CD4-positive, alpha-beta T cell treated with Interleukin-6 at 100 ng/mL for 8 hours (primary cell): Measurements from ENCODE around the gene ZNF181.
"Not testable (repeated sequence)": the region's sequence is repeated elsewhere in the genome, so short reads cannot be mapped to it uniquely, and the experiment has no call there.

Experiments
- DNase-seq: peaks from one replicate; pipeline ENCODE4 v3.0.0-alpha.2; 2020; ENCODE audit warnings: mixed read lengths, low spot score

Gene ZNF181

DNA sequence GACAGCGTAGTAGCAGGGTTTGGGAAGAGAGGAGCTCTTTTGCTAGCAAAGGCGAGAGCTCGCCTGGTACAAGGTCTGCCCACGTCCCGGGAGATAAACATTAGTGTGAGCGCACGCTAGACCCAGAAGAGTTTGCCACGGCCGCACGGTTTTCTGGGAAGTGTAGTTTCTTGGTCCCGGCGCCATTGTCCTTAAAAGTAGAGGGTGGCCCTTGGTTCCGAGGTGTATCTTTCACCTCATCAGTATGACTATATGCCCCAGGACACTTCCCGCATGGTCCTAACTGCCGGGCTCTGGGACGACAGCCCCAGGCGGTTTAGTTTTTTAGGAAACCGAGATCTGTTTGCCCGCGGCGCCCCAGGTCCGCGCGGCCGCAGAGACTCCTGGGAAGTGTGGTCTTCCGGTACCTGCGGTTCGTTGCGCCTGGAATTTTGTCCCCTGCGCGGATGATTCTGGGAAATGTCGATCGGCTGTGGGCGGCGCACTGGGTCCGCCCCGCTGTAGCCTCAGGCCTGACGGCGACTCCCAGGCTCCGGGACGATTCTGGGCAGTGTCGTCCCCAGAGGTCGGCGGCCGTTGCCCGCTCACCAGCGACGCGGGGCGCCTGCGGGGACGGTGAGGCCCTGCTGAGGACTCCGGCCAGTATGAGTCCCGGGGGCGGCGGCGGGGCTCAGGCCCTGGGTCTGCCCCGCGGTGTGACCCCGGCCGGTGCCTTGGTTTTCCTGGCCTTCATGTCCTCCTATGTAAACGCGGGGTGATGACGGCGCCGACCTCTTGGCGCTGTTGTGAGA lies at the start of gene ZNF181:
TSS of gene ZNF181 (plus strand) at position 498 of the 791 bp plus-strand sequence. CDS start 795 bp downstream, outside the sequence.
- peak; percentile 75 for DNase-seq

DNA sequence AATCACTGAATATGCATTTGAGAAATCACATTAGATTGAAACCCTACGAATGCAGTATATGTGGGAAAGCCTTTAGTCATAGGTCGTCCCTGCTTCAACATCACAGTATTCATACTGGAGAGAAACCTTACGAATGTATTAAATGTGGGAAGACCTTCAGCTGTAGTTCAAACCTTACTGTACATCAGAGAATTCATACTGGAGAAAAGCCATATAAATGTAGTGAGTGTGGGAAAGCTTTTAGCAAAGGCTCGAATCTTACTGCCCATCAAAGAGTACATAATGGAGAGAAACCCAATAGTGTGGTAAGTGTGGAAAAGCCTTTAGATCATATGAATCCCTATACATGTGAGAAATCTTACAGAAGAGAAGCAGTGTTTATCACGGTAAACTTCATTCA lies 48.8 kb upstream of the ZNF181 start:
- DNase-seq, result not testable (repeated sequence)

DNA sequence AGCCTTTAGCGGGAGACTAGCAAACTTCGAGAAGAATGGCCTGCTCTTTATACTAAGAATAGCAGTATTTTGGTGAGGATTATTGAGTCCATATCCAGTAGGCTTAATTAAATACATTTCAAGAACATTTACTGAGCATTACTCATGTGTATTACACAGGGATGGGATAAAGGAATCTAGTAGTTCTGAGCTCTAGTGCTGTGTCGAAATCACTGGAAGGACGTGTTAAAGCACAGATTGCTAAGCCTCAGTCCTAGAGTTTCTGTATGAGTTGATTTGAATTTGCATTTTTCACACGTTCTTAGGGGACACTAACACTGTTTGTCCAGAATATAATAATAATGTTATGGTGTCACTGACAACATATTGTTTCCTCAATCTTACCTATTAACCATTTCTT lies 47.6 kb upstream of the ZNF181 start:
- DNase-seq, result no peak

DNA sequence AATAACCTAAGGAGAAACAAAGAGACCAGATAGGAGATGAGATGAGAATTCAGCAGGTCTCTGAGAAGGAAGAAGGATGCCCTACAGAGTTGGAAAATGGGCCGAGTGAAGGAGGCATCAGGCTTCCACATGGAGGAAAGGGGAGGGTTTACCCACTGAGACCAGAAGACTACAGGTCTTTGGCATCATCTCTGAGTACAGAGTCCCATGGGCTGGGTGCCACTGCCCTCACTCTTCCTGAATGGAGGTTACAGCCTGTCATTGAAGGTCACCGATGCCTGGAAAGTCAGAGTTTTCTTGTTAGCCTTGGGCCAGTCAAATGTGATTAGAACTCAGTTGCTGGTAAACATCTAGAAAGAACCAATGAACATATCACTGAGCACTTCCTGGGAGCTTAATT lies 46.7 kb upstream of the ZNF181 start:
- no peak for DNase-seq

DNA sequence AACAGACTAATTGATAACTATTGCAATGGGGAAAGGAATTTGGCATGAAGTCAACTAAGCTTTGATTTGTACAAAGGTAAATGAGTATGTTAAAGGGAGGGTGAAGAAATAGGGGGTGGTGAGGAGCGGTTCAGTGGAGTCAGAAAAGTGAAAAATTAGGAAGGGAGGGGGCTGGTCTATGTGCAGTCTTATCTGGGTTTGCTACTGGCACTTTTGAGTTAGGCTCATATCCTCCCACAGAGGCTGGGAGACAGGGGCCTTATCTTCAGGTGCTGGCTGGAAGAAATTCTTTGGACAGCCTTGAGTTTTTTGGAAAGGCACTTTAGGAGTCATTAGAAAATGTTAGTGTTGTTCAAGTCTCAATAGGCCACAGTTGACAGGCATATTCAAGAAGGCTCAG lies 45.5 kb upstream of the ZNF181 start:
- DNase-seq, result no peak

DNA sequence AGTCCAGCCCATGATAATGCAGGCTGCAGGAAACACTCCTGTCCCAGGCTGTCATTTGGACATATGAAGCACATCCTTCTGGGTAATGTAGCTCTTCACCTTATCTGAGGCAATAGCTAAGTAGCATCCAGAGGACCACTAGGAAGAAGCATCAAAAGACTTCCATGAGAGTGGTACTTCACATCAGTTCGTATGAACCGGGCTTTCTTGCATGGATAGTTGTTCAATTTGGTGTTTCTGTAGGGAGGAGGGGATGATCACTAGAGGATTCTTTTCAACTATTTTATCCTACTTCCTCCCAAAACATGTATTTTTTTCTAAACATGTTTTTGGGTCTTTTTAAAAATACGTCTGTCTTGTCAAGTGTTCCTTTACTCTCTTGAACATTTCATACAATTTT lies 43.7 kb upstream of the ZNF181 start:
- no peak for DNase-seq

DNA sequence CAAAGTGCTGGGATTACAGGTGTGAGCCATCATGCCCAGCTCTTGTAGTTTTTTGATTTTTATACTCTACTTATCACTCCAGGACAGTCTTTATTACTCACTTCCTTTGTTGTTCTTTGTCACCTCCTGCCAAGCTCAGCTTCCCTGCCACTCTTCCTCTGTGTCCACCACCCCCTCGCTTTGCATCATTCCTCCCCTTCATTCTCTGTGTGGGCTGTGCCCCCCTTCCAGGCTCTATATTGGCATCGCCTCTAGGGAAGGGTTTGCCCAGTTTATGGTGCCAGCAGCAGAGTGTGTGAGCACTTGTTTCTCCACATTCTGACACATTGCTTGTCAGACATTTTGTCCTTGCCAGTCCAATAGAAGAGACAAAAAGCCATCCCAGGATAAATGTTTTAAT lies 41.5 kb upstream of the ZNF181 start:
- DNase-seq, result no peak

DNA sequence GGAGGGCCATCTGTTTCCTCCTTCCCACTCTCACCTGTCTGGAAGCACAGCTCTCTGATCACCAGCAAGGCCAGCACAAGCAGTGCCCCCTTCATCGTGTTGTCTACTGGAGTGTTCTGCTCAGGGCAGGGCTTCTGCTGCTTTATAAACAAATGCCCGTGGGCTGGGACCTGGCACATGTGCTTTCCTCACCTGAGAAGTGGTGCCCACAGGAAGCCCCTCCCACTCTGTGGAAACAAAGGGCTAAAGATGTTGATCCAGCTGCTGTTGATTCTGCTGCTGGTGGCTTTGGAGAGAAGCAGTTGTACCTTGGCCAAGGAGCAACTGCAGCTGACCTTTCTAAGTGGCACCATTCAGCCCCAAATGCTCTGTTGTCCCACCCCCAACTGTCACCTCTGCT lies 26.4 kb upstream of the ZNF181 start:
- no peak for DNase-seq

DNA sequence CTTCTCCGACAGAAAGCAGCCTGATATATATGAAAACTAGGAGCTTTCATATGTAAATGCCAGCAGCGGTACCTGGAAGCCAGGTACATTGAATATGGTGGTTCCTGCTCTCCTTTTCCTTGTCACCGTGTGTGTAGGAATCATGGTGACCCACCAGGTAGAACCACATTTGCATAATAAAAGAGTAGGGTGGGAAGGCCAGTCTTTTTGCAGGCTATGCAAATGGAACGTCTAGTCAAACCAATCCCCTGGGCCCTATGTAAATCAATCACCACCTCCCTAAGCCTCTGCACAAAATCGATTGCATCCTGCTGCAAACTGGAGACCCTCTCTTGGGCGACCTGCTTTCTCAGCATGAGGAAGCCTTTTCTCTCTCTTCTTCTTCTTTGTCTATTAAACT lies 22.2 kb upstream of the ZNF181 start:
- no peak for DNase-seq

DNA sequence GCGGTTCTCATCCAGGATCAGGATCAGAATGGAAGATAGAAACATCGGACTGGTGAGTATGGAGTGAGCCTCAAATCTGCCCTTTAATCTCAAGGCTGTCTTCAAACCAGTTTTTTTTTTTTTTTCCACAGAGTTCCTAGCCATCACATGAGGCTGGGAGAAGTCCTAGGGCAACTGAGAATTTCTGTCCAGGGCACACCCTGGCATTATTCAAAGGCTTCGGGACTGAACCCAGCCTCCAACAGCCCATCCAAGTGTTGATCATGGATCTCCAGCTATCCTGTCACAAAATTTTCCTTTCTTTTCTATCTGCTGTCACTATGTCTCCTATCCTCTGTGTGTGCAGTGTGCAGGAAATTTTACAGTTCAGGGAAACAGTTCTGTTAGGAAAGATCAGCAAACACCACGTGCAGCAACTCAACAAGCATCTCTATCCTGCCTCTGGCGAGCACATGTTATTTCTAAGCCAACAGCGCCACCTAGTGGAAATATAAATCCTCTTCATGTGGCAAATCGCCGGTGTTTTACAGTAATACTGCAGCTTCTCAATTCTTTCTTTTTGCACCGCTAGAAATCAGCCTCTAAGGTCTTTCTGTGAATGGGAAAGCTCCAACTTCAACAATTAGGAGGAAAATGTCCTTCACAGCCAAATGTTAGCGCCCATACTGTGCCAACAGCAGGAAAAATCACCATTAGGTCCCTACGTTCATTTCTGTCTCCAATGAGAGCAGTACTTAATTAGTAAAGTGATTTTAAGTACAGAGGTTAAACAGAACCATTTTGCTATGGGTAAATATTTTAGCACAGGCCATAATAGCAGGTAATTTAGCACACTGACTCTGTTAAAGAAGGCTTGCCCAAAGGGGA lies 21.4 kb upstream of the ZNF181 start:
- DNase-seq, result peak; percentile 75

DNA sequence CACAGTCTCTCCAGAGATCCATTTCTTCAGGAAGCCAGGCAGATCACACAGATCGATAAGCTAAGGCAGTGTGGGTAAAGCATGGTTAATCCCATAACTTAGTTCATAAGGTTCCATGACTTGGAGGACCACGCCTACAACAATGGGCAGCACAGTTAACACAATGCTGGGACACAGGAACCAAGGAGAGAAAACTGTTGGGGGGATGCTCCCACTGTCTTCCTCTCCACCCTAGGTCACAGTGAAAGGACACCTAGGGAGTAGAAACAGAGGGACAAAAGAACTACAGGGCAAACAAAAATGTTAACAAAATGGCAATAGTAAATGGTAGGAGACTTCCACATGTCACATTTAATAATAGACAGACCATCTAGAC lies 20.8 kb upstream of the ZNF181 start:
- DNase-seq, result no peak

DNA sequence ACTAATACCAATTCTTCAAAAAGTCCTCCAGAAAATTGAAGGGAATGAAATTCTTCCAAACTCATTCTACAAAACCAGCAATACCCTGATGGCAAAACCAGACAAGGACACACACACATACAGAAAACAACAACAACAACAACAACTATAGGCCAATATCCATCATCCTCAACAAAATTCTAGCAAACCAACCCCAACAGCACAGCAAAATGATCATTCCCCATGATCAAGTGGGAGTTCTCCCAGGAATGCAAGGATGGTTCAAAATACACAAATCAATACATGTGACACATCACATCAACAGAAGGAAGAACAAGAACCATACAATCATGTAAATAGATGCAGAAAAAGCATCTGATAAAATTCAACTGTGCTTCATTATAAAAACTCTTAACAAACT lies 18.7 kb upstream of the ZNF181 start:
- DNase-seq, result no peak

DNA sequence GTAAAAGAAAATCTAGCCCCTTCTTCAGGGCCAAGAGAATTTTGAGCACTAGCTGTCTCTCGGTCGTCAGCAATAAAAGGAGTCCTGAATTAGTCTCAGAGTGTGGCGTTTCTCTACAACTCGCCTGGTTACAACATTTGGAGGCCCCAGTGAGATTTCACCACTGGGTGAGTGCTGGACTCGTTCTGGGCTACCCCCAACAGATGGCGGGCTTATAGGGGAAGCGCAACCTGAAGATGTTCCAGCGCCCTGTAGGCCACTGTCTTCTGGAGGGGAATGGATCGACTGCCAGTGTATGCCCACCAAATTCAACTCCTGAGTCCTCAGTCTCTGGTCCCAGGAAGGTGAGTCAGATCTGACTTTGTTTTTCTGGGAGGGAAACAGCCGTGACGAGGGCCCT lies 11.7 kb upstream of the ZNF181 start:
- no peak for DNase-seq

DNA sequence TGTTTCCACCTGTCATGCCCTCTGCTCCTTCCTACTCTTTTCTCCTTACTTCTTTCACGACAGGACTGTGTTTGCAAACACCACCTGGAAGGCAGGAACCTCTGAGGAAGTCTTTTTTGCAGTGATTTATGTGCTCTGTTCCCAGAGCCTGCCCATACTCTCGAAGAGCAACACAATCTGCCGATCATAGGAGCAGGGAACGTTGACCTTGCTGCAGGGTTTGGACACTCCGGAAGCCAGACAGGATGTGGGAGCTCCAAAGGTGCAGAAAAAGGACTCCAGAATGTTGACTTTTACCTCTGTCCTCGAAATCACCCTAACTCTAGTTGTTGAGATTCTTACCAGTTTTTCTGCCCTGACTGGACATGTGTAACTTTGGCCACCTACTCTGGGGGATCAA lies 8.6 kb upstream of the ZNF181 start:
- DNase-seq, result no peak

DNA sequence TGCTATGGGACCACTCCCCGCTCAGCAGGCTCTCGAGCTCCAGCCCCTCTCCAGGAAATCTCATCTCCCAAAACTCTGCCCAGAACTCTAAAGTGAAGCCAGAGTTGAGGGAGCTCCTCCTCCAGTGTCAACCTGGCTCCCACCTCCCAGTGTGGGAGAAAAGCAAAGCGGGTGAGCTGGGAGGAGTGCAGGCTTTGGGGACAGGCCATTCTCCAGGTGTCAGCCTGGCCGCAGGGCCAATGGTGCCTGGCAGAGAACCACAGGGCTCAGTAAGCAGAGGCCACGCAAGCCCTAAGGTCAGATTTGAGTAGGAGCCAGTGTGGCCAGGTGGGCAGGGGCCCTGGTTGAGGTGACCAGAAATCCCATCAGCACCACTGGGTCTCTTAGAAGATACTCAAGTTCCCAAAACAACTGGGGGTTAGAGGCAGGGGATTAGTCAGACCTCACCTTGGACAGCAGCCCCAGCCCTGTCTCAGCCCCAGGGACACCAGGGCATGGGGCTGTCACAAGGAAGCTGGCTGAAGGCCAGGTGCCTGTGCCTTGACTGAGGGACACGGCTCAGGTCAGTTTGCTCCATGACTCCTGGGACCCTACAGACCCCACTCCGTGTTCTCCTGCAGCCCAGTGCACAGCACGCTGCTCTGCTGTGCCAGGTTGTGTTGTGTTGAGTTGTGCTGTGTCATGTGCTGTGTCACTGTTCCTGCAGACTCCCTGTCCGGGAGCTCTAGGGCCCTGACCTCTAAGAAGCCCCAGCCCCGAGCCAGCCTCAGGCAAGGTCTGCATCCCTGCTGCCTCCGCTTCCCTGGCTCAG lies 2.8 kb upstream of the ZNF181 start:
- DNase-seq, result no peak

DNA sequence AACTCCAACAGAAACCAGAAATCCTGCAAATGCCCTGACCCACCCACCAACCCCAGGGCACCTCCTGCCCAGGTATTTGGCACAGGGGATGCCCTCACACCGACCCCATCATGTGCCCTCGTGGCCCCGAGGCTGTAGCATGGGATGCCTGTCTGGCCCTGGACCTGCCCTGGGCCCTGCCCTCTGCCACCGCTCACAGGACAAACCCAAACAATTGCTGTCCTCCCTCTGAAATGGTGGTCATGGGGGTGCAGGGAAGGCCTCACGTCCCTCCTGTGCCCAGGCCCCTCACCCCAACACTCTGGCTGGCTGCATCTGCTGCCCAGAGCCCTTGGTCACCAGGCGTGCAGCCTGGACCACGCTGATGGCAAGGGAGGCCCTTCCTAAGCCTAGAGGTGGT lies 2.1 kb upstream of the ZNF181 start:
- no peak for DNase-seq

DNA sequence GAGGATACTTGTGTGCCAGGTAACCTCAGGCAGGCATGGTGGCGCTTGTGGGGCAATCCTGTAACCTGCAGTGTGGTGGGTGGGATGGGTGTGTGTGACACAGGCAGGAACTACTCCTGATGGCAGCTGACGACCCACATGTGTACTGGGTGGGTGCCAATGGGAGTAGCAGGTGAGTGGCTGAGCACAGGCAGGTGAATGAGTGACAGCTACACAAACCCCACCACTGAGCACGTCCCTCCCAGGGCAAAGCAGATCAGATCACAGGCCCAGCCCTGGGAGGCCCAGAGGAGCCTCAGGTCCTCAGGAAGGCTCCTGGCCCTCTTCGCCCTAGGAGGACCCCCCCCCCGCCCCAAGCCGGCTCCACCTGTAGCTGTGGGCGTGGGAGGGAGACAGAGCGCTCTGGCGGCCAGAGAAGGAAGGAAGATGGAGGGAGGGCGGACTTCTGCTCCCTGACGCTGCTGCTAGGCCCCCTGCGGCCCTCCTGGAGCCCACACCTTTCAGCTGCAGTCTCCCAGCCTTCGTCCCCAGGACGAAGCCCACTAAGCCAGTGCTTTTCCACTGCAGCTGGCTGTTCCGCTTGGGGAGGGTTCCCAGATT lies 1.3 kb upstream of the ZNF181 start:
- no peak for DNase-seq

DNA sequence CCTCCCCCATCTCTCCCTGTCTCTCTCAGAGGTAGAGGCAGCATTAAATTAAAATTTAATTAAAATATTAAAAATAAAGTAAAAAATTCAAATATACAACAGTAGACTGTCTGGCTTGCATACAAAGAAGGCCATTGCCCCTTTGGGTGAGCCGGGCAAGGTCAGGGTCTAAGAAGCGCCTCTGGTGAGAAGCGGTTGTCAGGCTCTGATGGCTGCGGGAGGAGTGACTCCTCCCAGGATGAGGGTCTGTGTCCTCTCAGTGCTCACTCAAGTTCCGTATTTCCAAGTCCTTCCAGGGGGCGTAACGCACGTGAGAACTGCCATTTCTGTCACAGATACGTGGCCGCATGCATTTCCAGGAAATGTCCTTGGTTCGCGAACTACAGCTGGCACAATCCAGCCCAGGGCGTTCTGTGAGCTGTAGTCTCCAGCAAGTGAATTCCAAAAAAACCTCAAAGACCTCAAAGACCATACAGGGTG lies 737 bp upstream of the ZNF181 start:
- no peak for DNase-seq

DNA sequence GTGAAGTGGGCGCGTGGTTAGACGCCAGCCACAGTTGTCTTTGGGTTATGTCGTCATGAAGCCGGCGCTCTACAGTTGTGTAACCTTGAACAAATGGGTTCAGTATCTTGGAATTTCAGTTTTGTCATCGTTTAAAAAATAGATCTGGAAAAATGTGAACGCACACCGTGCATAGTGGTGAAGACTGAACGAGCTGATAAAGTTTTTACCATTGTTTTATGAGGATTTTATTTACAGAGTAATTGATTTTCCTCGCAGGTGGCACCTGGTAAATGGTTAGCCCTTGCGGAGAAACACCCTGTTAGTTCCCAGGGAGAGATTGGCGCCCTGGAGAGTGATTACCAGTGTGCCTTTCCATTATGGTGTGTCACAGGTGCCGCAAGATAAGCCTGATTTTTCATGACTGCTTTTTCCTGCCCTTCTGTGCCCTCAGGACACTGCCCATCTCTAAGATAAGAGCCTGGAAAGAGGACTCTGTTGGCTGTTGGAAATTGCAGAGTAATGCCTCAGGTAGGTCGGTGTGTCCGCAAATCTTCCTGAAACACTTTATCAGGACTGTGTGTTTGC lies 577 bp downstream of the ZNF181 start:
- DNase-seq, result no peak

DNA sequence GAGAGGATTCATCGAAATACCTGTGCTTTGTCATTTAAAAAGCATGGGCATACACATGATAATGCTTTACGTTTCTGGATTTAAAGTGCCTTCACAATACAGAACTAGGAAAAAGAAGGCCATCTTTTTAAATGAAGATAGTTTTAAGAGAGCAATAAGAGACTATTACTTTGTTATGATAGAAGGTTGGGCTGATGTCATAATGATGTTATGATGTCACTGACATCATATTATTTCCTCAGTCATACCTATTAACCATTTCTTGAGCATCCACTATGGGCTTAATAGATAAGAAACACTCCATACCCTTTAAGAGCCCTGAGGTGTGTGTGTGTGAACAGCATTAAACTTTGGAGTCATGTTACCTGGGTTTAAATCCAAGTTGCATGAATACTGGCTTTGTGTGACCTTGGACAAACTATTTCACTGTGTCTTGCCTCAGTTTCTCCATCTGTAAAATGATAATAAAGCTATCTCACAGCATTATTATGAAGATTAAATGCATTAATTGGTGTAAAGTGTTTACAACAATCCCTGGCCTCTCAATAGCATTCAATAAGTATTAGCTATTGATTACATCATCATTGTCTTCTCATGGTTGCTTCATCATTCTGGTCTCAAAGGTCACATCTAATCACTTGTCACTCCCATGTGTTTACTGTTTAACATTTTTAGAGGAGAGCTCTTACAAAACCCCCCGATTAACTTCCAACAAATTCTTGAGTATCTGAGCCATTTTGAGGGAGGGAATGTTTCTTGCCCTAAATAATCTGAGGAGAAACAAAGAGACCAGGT lies 11.1 kb downstream of the ZNF181 start:
- no peak for DNase-seq

DNA sequence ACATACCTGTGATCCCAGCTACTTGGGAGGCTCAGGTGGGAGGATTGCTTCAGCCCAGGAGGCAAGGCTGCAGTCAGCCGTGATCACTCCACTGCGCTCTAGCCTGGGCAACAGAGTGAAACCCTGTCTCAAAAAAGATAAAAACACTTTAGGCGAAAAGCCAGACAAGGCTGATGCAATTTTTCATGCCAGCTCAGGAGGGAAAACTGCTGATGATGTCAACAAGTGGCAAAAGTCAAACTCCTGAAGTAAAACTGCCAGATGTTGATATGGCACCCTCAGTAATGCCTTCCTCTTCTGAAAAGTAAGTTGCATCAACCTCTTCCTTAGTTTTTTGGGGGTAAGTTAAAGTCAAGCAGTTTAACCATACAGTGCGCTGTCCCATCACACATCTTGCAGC lies 23.4 kb downstream of the ZNF181 start:
- DNase-seq, result no peak
